MCF 10A (cell line): ENCODE measurements around the gene DIP2B. TPM values are rescaled to one million over a fixed set of nuclear protein-coding genes. Genes with fewer than 3 reads are reported as not detected.

Experiments used
- BruUV-seq: library from RNA; stranded (reverse); fragments of 400-500 nt; replicated peaks from 2 replicates; lab custom pipeline; 2021; lab: Mats Ljungman, UMichigan
- CTCF ChIA-PET: fragments of 300-600 bp; sonication (Branson Sonifier 250); formaldehyde crosslinking; extraction: SDS; loops from one replicate; lab custom pipeline; 2021; ENCODE audit warnings: antibody characterized with exemption, inconsistent platforms; lab: Yijun Ruan, JAX
- POLR2A ChIA-PET: fragments of 300-600, 350-650 bp; sonication (Branson Sonifier 250); formaldehyde crosslinking; extraction: SDS; loops from one replicate; lab custom pipeline; 2020; ENCODE audit warnings: antibody characterized with exemption, inconsistent platforms; lab: Yijun Ruan, JAX
- DNase-seq: peaks from one replicate; pipeline ENCODE4 v3.0.0-alpha.2; 2018; ENCODE audit not compliant: unreplicated experiment
- H3K27ac Mint-ChIP-seq: one replicate; pipeline ENCODE4 v1.8.0; 2022; ENCODE audit warnings: mild to moderate bottlenecking, low read depth, mixed read lengths; ENCODE audit not compliant: unreplicated experiment
- H3K27me3 Mint-ChIP-seq: one replicate; pipeline ENCODE4 v1.8.0; 2022; ENCODE audit warnings: mixed read lengths; ENCODE audit not compliant: insufficient read depth, unreplicated experiment
- H3K36me3 Mint-ChIP-seq: one replicate; pipeline ENCODE4 v1.8.0; 2022; ENCODE audit warnings: mild to moderate bottlenecking, moderate library complexity, mixed read lengths; ENCODE audit not compliant: insufficient read depth, unreplicated experiment
- H3K4me1 Mint-ChIP-seq: one replicate; pipeline ENCODE4 v1.8.0; 2022; ENCODE audit warnings: mixed read lengths; ENCODE audit not compliant: insufficient read depth, unreplicated experiment
- H3K4me3 Mint-ChIP-seq: one replicate; pipeline ENCODE4 v1.8.0; 2022; ENCODE audit warnings: mild to moderate bottlenecking, moderate library complexity, mixed read lengths; ENCODE audit not compliant: unreplicated experiment
- H3K9me3 Mint-ChIP-seq: one replicate; pipeline ENCODE4 v1.8.0; 2022; ENCODE audit warnings: mixed read lengths; ENCODE audit not compliant: unreplicated experiment
- intact Hi-C: fragments of 100-400 bp; cut with micrococcal nuclease; formaldehyde crosslinking; loops from 2 replicates; pipeline ENCODE4 v1.14.1; 2022
- total RNA-seq: library from RNA; stranded (reverse); gene quantifications from 2 replicates; pipeline ENCODE4 v1.2.3, GENCODE V29; 2022
- TF ChIP-seq, protein P1 (sequence below): fragments of 200-600 bp; IDR thresholded peaks from one replicate; pipeline ENCODE4 v1.8.0; 2022; ENCODE audit warnings: antibody characterized with exemption, mild to moderate bottlenecking; ENCODE audit not compliant: unreplicated experiment

The DIP2B gene
- total RNA-seq, 1 experiment from 2014 or later, result 18.8 TPM

DNA sequence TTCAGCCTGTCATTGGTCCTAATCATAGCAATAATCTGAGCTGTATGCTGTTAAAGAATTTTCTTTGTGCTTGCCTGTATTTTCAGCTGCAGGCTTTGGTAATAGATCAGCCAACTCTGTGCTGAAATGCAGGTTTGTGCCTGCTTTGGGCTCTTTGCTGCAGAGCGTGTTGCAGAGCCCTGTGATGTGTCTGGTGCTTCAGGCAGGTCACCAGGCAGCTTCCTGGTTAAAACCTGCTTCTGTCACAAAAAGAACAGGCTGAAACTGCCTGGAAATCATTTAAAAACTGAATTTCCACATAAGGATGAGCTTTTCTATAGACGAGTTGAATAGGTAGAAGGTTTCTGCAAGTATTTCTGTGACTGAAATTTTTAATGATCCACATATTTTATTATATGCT is 3.1 kb downstream of the DIP2B start:
- Mint-ChIP-seq H3K36me3 (peaks cover 6% of the 10 kb centered on the region), H3K4me1 (peaks cover 41% of the 10 kb centered on the region), H3K27me3 (no peaks in the 10 kb centered on the region), H3K9me3 (no peaks in the 10 kb centered on the region), H3K27ac (no peak overlapping the region), H3K4me3 (no peak overlapping the region)
- intact Hi-C loops, result loop anchor here (5.0 kb wide), 1 partner anchor 114 kb away; no protein-coding TSS in a partner anchor
- TF ChIP-seq, protein P1, sequence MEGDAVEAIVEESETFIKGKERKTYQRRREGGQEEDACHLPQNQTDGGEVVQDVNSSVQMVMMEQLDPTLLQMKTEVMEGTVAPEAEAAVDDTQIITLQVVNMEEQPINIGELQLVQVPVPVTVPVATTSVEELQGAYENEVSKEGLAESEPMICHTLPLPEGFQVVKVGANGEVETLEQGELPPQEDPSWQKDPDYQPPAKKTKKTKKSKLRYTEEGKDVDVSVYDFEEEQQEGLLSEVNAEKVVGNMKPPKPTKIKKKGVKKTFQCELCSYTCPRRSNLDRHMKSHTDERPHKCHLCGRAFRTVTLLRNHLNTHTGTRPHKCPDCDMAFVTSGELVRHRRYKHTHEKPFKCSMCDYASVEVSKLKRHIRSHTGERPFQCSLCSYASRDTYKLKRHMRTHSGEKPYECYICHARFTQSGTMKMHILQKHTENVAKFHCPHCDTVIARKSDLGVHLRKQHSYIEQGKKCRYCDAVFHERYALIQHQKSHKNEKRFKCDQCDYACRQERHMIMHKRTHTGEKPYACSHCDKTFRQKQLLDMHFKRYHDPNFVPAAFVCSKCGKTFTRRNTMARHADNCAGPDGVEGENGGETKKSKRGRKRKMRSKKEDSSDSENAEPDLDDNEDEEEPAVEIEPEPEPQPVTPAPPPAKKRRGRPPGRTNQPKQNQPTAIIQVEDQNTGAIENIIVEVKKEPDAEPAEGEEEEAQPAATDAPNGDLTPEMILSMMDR, result no peak
- POLR2A ChIA-PET, result interaction anchor here (1.0 to 7.0 kb wide), 16 partner anchors 11 to 341 kb away, joined by 3 to 95 read pairs (median 6); partner anchors contain the start of gene CERS5
- DNase-seq, result no peak
- CTCF ChIA-PET, result interaction anchor here (0.5 to 6.7 kb wide), 14 partner anchors 13 to 503 kb away, joined by 3 to 81 read pairs (median 4); no protein-coding TSS in a partner anchor
- no TSS peak for BruUV-seq

DNA sequence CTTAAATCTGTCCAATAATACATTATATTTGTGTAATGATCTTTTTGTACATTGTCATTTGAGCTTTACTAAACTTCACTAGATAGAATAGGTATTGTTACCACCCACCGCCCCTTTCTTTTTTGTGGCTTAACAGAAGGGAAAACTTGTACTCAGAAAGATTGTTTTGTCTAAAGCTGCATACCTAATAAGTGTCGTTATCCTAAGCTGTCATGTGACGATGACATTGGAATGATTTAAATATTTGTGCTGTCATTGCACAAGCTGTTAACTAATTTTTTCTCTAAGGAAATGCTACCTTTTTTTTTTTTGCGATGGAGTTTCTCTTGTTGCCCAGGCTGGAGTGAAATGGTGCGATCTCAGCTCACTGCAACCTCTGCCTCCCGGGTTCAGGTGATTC is 3.6 kb downstream of the DIP2B start:
- H3K4me3 Mint-ChIP-seq, result no peak overlapping the region
- H3K27ac Mint-ChIP-seq, result no peak overlapping the region
- peaks cover 6% of the 10 kb centered on the region for H3K36me3 Mint-ChIP-seq
- DNase-seq, result no peak
- peaks cover 41% of the 10 kb centered on the region for H3K4me1 Mint-ChIP-seq
- TF ChIP-seq, protein P1, result no peak
- no peaks in the 10 kb centered on the region for H3K27me3 Mint-ChIP-seq
- no TSS peak for BruUV-seq
- ChIA-PET CTCF (interaction anchor here (0.5 to 6.7 kb wide), 9 partner anchors 24 to 731 kb away, joined by 3 to 81 read pairs (median 5); no protein-coding TSS in a partner anchor), POLR2A (interaction anchor here (0.6 to 7.0 kb wide), 13 partner anchors 10 to 424 kb away, joined by 3 to 95 read pairs (median 6); partner anchors contain the start of gene SMARCD1)
- intact Hi-C loops, result loop anchor here (5.0 kb wide), 1 partner anchor 114 kb away; no protein-coding TSS in a partner anchor
- H3K9me3 Mint-ChIP-seq, result no peaks in the 10 kb centered on the region

DNA sequence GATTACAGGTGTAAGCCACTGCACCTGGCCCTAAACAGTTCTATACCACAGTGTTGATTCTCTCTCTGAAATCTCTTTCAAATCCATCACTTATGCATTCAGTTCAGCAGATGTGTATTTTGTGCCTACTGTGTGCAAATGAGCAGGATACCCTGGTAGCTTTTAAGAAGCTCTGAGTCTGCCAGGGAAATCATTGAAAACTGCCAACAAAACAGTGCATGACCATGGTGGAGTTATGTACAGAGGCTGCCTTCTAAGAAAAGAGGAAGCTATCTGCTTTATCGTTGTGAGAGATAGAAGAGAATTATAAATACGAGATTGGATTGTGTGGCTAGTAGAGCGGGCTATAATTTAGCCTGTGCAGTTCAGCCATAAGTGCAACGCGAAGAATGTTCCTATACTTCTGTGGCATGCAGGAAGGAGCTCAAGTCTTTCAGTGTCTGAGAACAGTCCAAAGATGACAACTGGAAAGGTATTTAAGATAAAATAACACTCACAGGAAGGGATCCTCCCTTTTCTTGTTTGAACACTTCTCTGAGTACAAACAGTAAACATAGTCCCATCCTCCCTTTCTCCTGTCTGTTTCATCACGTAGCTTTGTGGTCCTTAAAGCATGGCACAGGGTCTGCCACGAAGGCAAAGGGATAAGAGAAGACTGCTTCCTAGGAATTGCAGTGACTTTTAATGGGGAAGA is 4.3 kb downstream of the DIP2B start:
- Mint-ChIP-seq H3K27me3 (no peaks in the 10 kb centered on the region), H3K27ac (no peak overlapping the region), H3K9me3 (no peaks in the 10 kb centered on the region), H3K36me3 (peaks cover 6% of the 10 kb centered on the region), H3K4me3 (no peak overlapping the region), H3K4me1 (peaks cover 41% of the 10 kb centered on the region)
- ChIA-PET POLR2A (interaction anchor here (0.6 to 7.0 kb wide), 12 partner anchors 11 to 689 kb away, joined by 3 to 95 read pairs (median 6); partner anchors contain the start of gene SMARCD1), CTCF (interaction anchor here (0.6 to 6.7 kb wide), 10 partner anchors 12 to 730 kb away, joined by 3 to 81 read pairs (median 4); no protein-coding TSS in a partner anchor)
- TF ChIP-seq, protein P1, result no peak
- no TSS peak for BruUV-seq
- DNase-seq, result no peak
- intact Hi-C loops, result loop anchor here (5.0 kb wide), 1 partner anchor 113 kb away; no protein-coding TSS in a partner anchor
